ELF-1 (cell line): ENCODE results near the gene PLEKHA8.
A peak's percentile ranks its signal among the peaks of the same experiment; 100 is the strongest.

Source experiments
- DNase-seq: peaks from one replicate; pipeline ENCODE4 v3.0.0-alpha.2; 2016; ENCODE audit warnings: low read depth, low spot score

PLEKHA8 gene

GRCh38 chr7:30166841-30167235 lies 138.6 kb downstream of the PLEKHA8 start:
- no peak for DNase-seq

GRCh38 chr7:30167901-30168300 lies 139.7 kb downstream of the PLEKHA8 start:
- no peak for DNase-seq

GRCh38 chr7:30168835-30169573 lies 140.8 kb downstream of the PLEKHA8 start:
- peak; percentile 75 for DNase-seq

- no peak for DNase-seq
Measured at GRCh38 chr7:30169579-30169978, 141.4 kb downstream of the PLEKHA8 start.

GRCh38 chr7:30170476-30171205 lies 142.4 kb downstream of the PLEKHA8 start:
- no peak for DNase-seq

GRCh38 chr7:30171766-30172447 lies 143.7 kb downstream of the PLEKHA8 start:
- no peak for DNase-seq

- DNase-seq, result no peak
Measured at GRCh38 chr7:30172451-30172850, 144.2 kb downstream of the PLEKHA8 start.

- peak; percentile 89 for DNase-seq
Measured at GRCh38 chr7:30173058-30173897, 145.1 kb downstream of the PLEKHA8 start.

- DNase-seq, result no peak
Measured at GRCh38 chr7:30175180-30175579, 147.0 kb downstream of the PLEKHA8 start.

GRCh38 chr7:30175636-30176147 lies 147.5 kb downstream of the PLEKHA8 start:
- no peak for DNase-seq

- DNase-seq, result no peak
Measured at GRCh38 chr7:30176463-30177109, 148.4 kb downstream of the PLEKHA8 start.

GRCh38 chr7:30177186-30177585 lies 149.0 kb downstream of the PLEKHA8 start:
- no peak for DNase-seq

GRCh38 chr7:30177965-30178364 lies 149.8 kb downstream of the PLEKHA8 start:
- no peak for DNase-seq

- DNase-seq, result no peak
Measured at GRCh38 chr7:30178748-30179436, 150.7 kb downstream of the PLEKHA8 start.
